Endothelial cell of umbilical vein (primary cell): Measurements from ENCODE around the gene SAMD1. TPM values are rescaled to one million over a fixed set of nuclear protein-coding genes. Genes with fewer than 3 reads are reported as not detected.

Source experiments
- BruUV-seq: library from RNA; stranded (reverse); fragments of 400-500 nt; replicated peaks from 2 replicates; lab custom pipeline; 2021; lab: Mats Ljungman, UMichigan
- CTCF ChIA-PET: fragments of 300-600, 350-600 bp; sonication (Branson Sonifier 250); formaldehyde crosslinking; loops from one replicate; lab custom pipeline; 2021; ENCODE audit warnings: antibody characterized with exemption, inconsistent platforms; lab: Charles Lee
- POLR2A ChIA-PET: fragments of 300-600, 350-600 bp; sonication (Branson Sonifier 250); formaldehyde crosslinking; loops from one replicate; lab custom pipeline; 2021; ENCODE audit warnings: antibody characterized with exemption, inconsistent platforms; lab: Charles Lee
- DNase-seq: peaks from one replicate; pipeline ENCODE4 v3.0.0-alpha.2; 2011; ENCODE audit warnings: low read depth, low spot score
- FAIRE-seq: peaks from 2 replicates; lab custom pipeline; 2011; peaks lifted over from hg19 to GRCh38; lab: Jason Lieb, UNC
- H2AFZ ChIP-seq: 2 replicates; pipeline ENCODE4 v1.6.0; 2012; ENCODE audit warnings: low read depth, low read length, control low read depth, inconsistent platforms
- H3K27ac ChIP-seq: 2 replicates; pipeline ENCODE4 v1.5.1; 2011; ENCODE audit warnings: low read depth, mild to moderate bottlenecking, control low read depth, low read length, moderate library complexity; ENCODE audit not compliant: insufficient read depth
- H3K27me3 ChIP-seq, 2 experiments: 2 replicates each; pipeline versions ENCODE4 v1.6.0 to v1.6.1; 2011; ENCODE audit warnings: low read length in 2 of 2, mixed read lengths in 1 of 2; ENCODE audit not compliant: control insufficient read depth in 2 of 2, insufficient read depth in 2 of 2
- H3K36me3 ChIP-seq, 2 experiments: 2 replicates in 1 of 2; 3 replicates in 1 of 2; pipeline ENCODE4 v1.5.1; 2011; ENCODE audit warnings: low read length in 2 of 2, mild to moderate bottlenecking in 1 of 2, moderate library complexity in 1 of 2; ENCODE audit not compliant: control insufficient read depth in 2 of 2, insufficient read depth in 2 of 2; ENCODE audit errors: extremely low read depth in 1 of 2
- H3K4me1 ChIP-seq: 3 replicates; pipeline ENCODE4 v1.5.1; 2011; ENCODE audit warnings: mild to moderate bottlenecking, low read length; ENCODE audit not compliant: control insufficient read depth, insufficient read depth; ENCODE audit errors: extremely low read depth
- H3K4me2 ChIP-seq: 2 replicates; pipeline ENCODE4 v1.6.1; 2011; ENCODE audit warnings: low read length, control low read depth, mixed read lengths; ENCODE audit not compliant: insufficient read depth
- H3K4me3 ChIP-seq, 3 experiments: fragments of 200-600 bp in 1 of 3; sonication (generic), shearing (Covaris generic) in 1 of 3; replicated peaks in 1 of 3; 2 replicates each; pipeline ENCODE4 v1.5.1; 2011 to 2016; ENCODE audit warnings: control low read depth in 3 of 3, low read length in 3 of 3, mild to moderate bottlenecking in 2 of 3, inconsistent platforms in 1 of 3, low read depth in 1 of 3, moderate library complexity in 1 of 3; ENCODE audit not compliant: insufficient read depth in 1 of 3
- H3K79me2 ChIP-seq: 2 replicates; pipeline ENCODE4 v1.6.0; 2012; ENCODE audit warnings: low read length, inconsistent platforms; ENCODE audit not compliant: control insufficient read depth, insufficient read depth
- H3K9ac ChIP-seq: replicated peaks from 2 replicates; pipeline ENCODE3; 2011; ENCODE audit warnings: low read length, control low read depth; ENCODE audit not compliant: insufficient read depth; ENCODE audit errors: extremely low read depth
- H3K9me1 ChIP-seq: replicated peaks from 3 replicates; pipeline ENCODE4 v1.6.0; 2011; ENCODE audit warnings: mild to moderate bottlenecking, low read length; ENCODE audit not compliant: control insufficient read depth, insufficient read depth; ENCODE audit errors: extremely low read depth
- H3K9me3 ChIP-seq: replicated peaks from 2 replicates; pipeline ENCODE4 v1.5.1; 2012; ENCODE audit warnings: low read length, inconsistent platforms; ENCODE audit not compliant: control insufficient read depth, insufficient read depth
- H4K20me1 ChIP-seq: replicated peaks from 2 replicates; pipeline ENCODE3; 2011; ENCODE audit warnings: mild to moderate bottlenecking, low read length; ENCODE audit not compliant: control insufficient read depth, insufficient read depth; ENCODE audit errors: extremely low read depth
- EZH2 ChIP-seq: IDR thresholded peaks from 2 replicates; pipeline ENCODE4 v1.6.1; 2012; ENCODE audit warnings: borderline replicate concordance, low read depth, mild to moderate bottlenecking, moderate library complexity, low read length, inconsistent platforms; ENCODE audit not compliant: severe bottlenecking
- FOS ChIP-seq: IDR thresholded peaks from 2 replicates; pipeline ENCODE4 v1.6.1; 2011; ENCODE audit warnings: mild to moderate bottlenecking, low read length, moderate library complexity, borderline replicate concordance; ENCODE audit not compliant: insufficient read depth
- GATA2 ChIP-seq: IDR thresholded peaks from 2 replicates; pipeline ENCODE4 v1.7.0; 2011; ENCODE audit warnings: low read depth, mild to moderate bottlenecking, moderate library complexity, mixed read lengths, low read length; ENCODE audit not compliant: insufficient read length, insufficient read depth
- JUN ChIP-seq: IDR thresholded peaks from 2 replicates; pipeline ENCODE4 v1.6.1; 2011; ENCODE audit warnings: borderline replicate concordance, low read depth; ENCODE audit not compliant: insufficient read length, insufficient read depth
- MYC ChIP-seq: IDR thresholded peaks from one replicate; pipeline ENCODE4 v1.6.1; 2011; ENCODE audit warnings: mild to moderate bottlenecking, low read depth, low read length
- POLR2A ChIP-seq: IDR thresholded peaks from 2 replicates; pipeline ENCODE4 v1.6.1; 2012; ENCODE audit warnings: low read depth, mild to moderate bottlenecking, control low read depth, low read length
- POLR2AphosphoS5 ChIP-seq: IDR thresholded peaks from 2 replicates; pipeline ENCODE4 v1.6.1; 2012; ENCODE audit warnings: low read depth, mild to moderate bottlenecking, control low read depth, low read length, moderate library complexity; ENCODE audit not compliant: insufficient read depth
- dilution Hi-C: fragments of 300-500 bp; cut with MboI; formaldehyde crosslinking; loops from one replicate; pipeline ENCODE4 v1.15.0; 2019; ENCODE audit warnings: low sequenced_read_pairs; ENCODE audit not compliant: extremely low pct_ligation_motif_present
- intact Hi-C: fragments of 100-400 bp; cut with micrococcal nuclease; formaldehyde crosslinking; loops from one replicate; pipeline ENCODE4 v1.10.0; 2022
- polyA plus RNA-seq, 4 experiments: library from polyadenylated mRNA; depleted of rRNA in 3 of 4; stranded (reverse) in 3 of 4; unstranded in 1 of 4; fragments of >200 nt; gene quantifications; 2 replicates each; pipeline versions ENCODE4 v1.2.1 to v1.2.3, GENCODE V29; 2011 to 2012; ENCODE audit warnings: missing spikeins in 1 of 4
- total RNA-seq: library from RNA; stranded (reverse); gene quantifications from 2 replicates; pipeline ENCODE4 v1.2.3, GENCODE V29; 2021
- TF ChIP-seq, protein P1 (sequence below), 2 donors: IDR thresholded peaks; 1 replicate in 1 of 2; 2 replicates in 1 of 2; pipeline ENCODE4 v1.5.1; 2011; ENCODE audit warnings: low read length in 2 of 2, mild to moderate bottlenecking in 2 of 2, moderate library complexity in 2 of 2, control low read depth in 1 of 2, inconsistent platforms in 1 of 2, low read depth in 1 of 2; ENCODE audit not compliant: insufficient read depth in 1 of 2; ENCODE audit errors: extremely low read depth in 1 of 2
- TF ChIP-seq, protein P2 (sequence below): IDR thresholded peaks from 2 replicates; pipeline ENCODE4 v1.6.1; 2011; ENCODE audit not compliant: insufficient read depth, insufficient read length

Gene SAMD1
- total and polyA plus RNA-seq, 2 donors (not counting 3 experiments of a cell fraction or from before 2014, with no cell fraction given) = 14.1 to 35.9 TPM

DNA sequence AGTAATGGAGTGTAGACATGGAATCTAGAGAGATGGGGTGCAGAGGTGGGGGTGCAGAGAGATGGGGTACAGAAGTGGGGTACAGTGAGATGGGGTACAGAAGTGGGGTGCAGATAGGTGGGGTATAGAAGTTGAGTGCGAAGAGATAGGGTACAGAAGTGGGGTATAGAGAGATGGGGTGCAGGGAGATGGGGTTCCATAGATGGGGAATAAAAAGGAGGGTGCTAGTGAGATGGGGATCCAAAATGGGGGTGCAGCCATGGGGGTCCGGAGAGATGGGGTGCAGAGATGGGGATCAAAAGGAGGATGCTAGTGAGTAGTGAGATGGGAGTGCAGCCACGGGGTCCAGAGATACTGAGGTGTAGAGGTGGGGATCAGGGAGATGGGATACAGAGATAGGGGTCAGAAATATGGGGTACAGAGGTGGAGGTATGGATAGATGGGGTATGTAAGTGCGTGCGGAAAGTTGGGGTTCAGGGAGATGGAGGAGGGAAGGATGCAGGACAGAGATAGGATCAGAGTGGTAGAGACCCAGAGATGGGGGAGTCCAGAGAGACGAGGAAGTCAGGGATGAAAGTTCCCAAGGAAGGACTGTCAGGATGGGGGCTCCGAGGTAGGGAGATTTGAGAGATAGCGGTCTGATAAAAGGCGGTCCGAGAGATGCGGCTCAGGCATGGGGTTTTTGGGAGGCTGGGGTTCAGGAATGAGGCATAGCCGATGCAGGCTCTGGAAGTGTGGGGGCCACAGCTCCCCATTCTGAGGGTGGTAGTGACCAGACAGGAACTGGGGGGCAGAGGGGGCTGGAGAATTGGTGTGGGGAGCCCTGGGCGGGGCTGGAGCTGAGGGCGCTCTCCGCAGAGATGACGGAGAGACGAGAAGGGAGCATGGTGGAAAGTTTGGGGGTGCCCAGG is 32.1 kb downstream of the SAMD1 start:
- H3K9me3 ChIP-seq = no peaks in the 10 kb centered on the region
- no peak overlapping the region for H3K27ac ChIP-seq
- BruUV-seq = no TSS peak
- H3K27me3 ChIP-seq = peaks cover 7 to 8% of the 10 kb centered on the region in 2 experiments
- no peak overlapping the region for H3K9ac ChIP-seq
- H3K36me3 ChIP-seq = no peaks in the 10 kb centered on the region
- dilution Hi-C loops = no loop called here
- H3K4me3 ChIP-seq = no peak overlapping the region
- H3K79me2 ChIP-seq = no peaks in the 10 kb centered on the region
- ChIA-PET POLR2A (interaction anchor here (0.6 kb wide), 1 partner anchor 1052 kb away, joined by 3 read pairs; no protein-coding TSS in a partner anchor), CTCF (interaction anchor here (0.6 to 4.6 kb wide), 36 partner anchors 8 to 534 kb away, joined by 3 to 58 read pairs (median 6); partner anchors contain the start of genes ASF1B, MISP3 and NANOS3)
- H3K4me2 ChIP-seq = peak overlapping the region; percentile 8
- FAIRE-seq = no peak
- no peak for DNase-seq
- H2AFZ ChIP-seq = no peak overlapping the region
- TF ChIP-seq MYC (no peak), POLR2AphosphoS5 (no peak), JUN (no peak), FOS (no peak), EZH2 (no peak), GATA2 (no peak), POLR2A (no peak)
- TF ChIP-seq, protein P1, sequence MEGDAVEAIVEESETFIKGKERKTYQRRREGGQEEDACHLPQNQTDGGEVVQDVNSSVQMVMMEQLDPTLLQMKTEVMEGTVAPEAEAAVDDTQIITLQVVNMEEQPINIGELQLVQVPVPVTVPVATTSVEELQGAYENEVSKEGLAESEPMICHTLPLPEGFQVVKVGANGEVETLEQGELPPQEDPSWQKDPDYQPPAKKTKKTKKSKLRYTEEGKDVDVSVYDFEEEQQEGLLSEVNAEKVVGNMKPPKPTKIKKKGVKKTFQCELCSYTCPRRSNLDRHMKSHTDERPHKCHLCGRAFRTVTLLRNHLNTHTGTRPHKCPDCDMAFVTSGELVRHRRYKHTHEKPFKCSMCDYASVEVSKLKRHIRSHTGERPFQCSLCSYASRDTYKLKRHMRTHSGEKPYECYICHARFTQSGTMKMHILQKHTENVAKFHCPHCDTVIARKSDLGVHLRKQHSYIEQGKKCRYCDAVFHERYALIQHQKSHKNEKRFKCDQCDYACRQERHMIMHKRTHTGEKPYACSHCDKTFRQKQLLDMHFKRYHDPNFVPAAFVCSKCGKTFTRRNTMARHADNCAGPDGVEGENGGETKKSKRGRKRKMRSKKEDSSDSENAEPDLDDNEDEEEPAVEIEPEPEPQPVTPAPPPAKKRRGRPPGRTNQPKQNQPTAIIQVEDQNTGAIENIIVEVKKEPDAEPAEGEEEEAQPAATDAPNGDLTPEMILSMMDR (IDR thresholded peaks at IDR 0.05; ENCODE audit: extremely low read depth in 1 of 2, insufficient read depth in 1 of 2, low read depth in 1 of 2, low read length in 2 of 2) = no peak
- TF ChIP-seq, protein P2, sequence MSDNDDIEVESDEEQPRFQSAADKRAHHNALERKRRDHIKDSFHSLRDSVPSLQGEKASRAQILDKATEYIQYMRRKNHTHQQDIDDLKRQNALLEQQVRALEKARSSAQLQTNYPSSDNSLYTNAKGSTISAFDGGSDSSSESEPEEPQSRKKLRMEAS = no peak
- H3K9me1 ChIP-seq = no peaks in the 10 kb centered on the region
- H3K4me1 ChIP-seq = no peaks in the 10 kb centered on the region
- no peaks in the 10 kb centered on the region for H4K20me1 ChIP-seq
- intact Hi-C loops = loop anchor here (5.0 kb wide), 1 partner anchor 176 kb away; no protein-coding TSS in a partner anchor
